ENCODE measurements around the gene STUB1. TPM values are rescaled to one million over a fixed set of nuclear protein-coding genes. Genes with fewer than 3 reads are reported as not detected.

STUB1 gene
- polyA plus RNA-seq, 2 of the 4 experiments (the other 2 are of a cell fraction), result 60.6 to 93.5 TPM

DNA sequence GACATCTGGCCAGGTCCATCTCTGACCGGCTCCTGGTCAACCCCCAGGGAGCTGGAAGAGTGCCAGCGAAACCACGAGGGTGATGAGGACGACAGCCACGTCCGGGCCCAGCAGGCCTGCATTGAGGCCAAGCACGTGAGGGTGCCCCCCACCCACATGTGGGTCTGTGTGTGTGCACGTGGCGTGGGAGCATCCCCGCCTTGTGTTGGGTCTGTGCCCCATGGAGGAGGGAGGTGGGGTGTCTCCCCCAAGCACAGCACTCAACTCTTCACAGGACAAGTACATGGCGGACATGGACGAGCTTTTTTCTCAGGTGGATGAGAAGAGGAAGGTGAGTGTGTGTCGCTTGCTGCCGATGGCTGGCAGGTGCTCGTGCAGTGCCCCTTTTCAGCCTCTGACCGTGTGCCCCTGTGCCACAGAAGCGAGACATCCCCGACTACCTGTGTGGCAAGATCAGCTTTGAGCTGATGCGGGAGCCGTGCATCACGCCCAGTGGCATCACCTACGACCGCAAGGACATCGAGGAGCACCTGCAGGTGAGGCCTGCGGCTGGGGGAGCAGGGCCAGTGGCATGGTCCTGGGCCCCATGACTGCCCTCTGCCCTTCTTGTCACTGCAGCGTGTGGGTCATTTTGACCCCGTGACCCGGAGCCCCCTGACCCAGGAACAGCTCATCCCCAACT is 1.7 kb downstream of the STUB1 start:
- CTCF ChIA-PET, result interaction anchor here (1.0 to 2.9 kb wide), 8 partner anchors 14 to 111 kb away, joined by 3 to 15 read pairs (median 5); partner anchors contain the start of gene RHOT2
- H3K4me3 ChIP-seq, result peak overlapping the region; percentile 74; the same call in 2 of the 3 replicates
- no peak for FAIRE-seq
- peak overlapping the region in 1 of 2 experiments; percentile 97; a peak in 1 of 6 replicates for H3K27ac ChIP-seq
- no peak for ATAC-seq
- H3K4me2 ChIP-seq, result peak overlapping the region; percentile 93
- POLR2A ChIA-PET, result interaction anchor here (0.6 to 2.0 kb wide), 3 partner anchors 8 to 95 kb away, joined by 5 to 12 read pairs (median 6); partner anchors contain the start of genes ANTKMT and WDR24
- TF ChIP-seq ZSCAN20 (CRISPR knock-in tag; IDR thresholded peaks at IDR 0.05) (no peak), JUNB (IDR thresholded peaks at IDR 0.05) (no peak), RNF2 (IDR thresholded peaks at IDR 0.05; ENCODE audit: borderline replicate concordance, low read depth) (no peak), CBX8 (IDR thresholded peaks at IDR 0.05) (no peak), RFX5 (IDR thresholded peaks at IDR 0.05) (no peak), NPAS2 (CRISPR knock-in tag; IDR thresholded peaks at IDR 0.05; ENCODE audit: borderline replicate concordance) (no peak), ZC3H11A (IDR thresholded peaks at IDR 0.05) (no peak), RCOR1 (IDR thresholded peaks at IDR 0.05; ENCODE audit: low read depth, low read length) (no peak), PHF8 (IDR thresholded peaks at IDR 0.05; ENCODE audit: borderline replicate concordance, low read depth) (no peak), MAZ (IDR thresholded peaks at IDR 0.05; ENCODE audit: borderline replicate concordance, low read depth, low read length) (no peak), GATA3 (IDR thresholded peaks at IDR 0.05; ENCODE audit: borderline replicate concordance) (no peak), POLR2A (IDR thresholded peaks at IDR 0.05; ENCODE audit: low read length) (peak; percentile 41), CHD4 (IDR thresholded peaks at IDR 0.05; ENCODE audit: borderline replicate concordance) (no peak), RAD21 (conservative IDR thresholded peaks at IDR 0.05 in 1 of 2, IDR thresholded peaks at IDR 0.05 in 1 of 2) (no peak), RARB (CRISPR knock-in tag; IDR thresholded peaks at IDR 0.05) (no peak), HOXA7 (CRISPR knock-in tag; IDR thresholded peaks at IDR 0.05) (no peak), CHD2 (IDR thresholded peaks at IDR 0.05; ENCODE audit: low read length, partially characterized antibody) (no peak), HDAC2 (IDR thresholded peaks at IDR 0.05) (no peak), KDM5A (IDR thresholded peaks at IDR 0.05) (no peak)
- TF ChIP-seq, protein P1, sequence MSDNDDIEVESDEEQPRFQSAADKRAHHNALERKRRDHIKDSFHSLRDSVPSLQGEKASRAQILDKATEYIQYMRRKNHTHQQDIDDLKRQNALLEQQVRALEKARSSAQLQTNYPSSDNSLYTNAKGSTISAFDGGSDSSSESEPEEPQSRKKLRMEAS (IDR thresholded peaks at IDR 0.05), result peak; percentile 37; the same call in 1 of the 2 replicates
- TF ChIP-seq, protein P2, sequence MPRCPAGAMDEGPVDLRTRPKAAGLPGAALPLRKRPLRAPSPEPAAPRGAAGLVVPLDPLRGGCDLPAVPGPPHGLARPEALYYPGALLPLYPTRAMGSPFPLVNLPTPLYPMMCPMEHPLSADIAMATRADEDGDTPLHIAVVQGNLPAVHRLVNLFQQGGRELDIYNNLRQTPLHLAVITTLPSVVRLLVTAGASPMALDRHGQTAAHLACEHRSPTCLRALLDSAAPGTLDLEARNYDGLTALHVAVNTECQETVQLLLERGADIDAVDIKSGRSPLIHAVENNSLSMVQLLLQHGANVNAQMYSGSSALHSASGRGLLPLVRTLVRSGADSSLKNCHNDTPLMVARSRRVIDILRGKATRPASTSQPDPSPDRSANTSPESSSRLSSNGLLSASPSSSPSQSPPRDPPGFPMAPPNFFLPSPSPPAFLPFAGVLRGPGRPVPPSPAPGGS (IDR thresholded peaks at IDR 0.05), result peak; percentile 51; the same call in 2 of the 3 replicates
- TF ChIP-seq, protein P3, sequence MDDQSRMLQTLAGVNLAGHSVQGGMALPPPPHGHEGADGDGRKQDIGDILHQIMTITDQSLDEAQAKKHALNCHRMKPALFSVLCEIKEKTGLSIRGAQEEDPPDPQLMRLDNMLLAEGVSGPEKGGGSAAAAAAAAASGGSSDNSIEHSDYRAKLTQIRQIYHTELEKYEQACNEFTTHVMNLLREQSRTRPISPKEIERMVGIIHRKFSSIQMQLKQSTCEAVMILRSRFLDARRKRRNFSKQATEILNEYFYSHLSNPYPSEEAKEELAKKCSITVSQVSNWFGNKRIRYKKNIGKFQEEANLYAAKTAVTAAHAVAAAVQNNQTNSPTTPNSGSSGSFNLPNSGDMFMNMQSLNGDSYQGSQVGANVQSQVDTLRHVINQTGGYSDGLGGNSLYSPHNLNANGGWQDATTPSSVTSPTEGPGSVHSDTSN (IDR thresholded peaks at IDR 0.05), result peak; percentile 37; the same call in 1 of the 2 replicates
- TF ChIP-seq, protein P4, sequence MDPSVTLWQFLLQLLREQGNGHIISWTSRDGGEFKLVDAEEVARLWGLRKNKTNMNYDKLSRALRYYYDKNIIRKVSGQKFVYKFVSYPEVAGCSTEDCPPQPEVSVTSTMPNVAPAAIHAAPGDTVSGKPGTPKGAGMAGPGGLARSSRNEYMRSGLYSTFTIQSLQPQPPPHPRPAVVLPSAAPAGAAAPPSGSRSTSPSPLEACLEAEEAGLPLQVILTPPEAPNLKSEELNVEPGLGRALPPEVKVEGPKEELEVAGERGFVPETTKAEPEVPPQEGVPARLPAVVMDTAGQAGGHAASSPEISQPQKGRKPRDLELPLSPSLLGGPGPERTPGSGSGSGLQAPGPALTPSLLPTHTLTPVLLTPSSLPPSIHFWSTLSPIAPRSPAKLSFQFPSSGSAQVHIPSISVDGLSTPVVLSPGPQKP (IDR thresholded peaks at IDR 0.05; ENCODE audit: low read depth, low read length), result no peak
- TF ChIP-seq, protein P5, sequence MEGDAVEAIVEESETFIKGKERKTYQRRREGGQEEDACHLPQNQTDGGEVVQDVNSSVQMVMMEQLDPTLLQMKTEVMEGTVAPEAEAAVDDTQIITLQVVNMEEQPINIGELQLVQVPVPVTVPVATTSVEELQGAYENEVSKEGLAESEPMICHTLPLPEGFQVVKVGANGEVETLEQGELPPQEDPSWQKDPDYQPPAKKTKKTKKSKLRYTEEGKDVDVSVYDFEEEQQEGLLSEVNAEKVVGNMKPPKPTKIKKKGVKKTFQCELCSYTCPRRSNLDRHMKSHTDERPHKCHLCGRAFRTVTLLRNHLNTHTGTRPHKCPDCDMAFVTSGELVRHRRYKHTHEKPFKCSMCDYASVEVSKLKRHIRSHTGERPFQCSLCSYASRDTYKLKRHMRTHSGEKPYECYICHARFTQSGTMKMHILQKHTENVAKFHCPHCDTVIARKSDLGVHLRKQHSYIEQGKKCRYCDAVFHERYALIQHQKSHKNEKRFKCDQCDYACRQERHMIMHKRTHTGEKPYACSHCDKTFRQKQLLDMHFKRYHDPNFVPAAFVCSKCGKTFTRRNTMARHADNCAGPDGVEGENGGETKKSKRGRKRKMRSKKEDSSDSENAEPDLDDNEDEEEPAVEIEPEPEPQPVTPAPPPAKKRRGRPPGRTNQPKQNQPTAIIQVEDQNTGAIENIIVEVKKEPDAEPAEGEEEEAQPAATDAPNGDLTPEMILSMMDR (IDR thresholded peaks at IDR 0.05), result no peak
- TF ChIP-seq, protein P6, sequence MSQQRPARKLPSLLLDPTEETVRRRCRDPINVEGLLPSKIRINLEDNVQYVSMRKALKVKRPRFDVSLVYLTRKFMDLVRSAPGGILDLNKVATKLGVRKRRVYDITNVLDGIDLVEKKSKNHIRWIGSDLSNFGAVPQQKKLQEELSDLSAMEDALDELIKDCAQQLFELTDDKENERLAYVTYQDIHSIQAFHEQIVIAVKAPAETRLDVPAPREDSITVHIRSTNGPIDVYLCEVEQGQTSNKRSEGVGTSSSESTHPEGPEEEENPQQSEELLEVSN (IDR thresholded peaks at IDR 0.05; ENCODE audit: borderline replicate concordance, low read depth), result no peak
- DNase-seq (ENCODE audit: low read depth in 1 of 2, low spot score in 1 of 2), result no peak
- peaks cover 38% of the 10 kb centered on the region for H3K4me1 ChIP-seq
- no peaks in the 10 kb centered on the region for H3K9me3 ChIP-seq
- 90% methylated on average over 24 of the region's 28 CpGs for WGBS (ENCODE audit: missing lambda C conversion rate)
